PFSK-1 (cell line): ENCODE data around the gene TENT5C.

Source experiments
- FOXP2 ChIP-seq: optimal IDR thresholded peaks from 2 replicates; pipeline ENCODE3; 2011; ENCODE audit warnings: borderline replicate concordance, control low read depth, inconsistent platforms; ENCODE audit not compliant: insufficient read depth; ENCODE audit errors: extremely low read length, extremely low read depth
- POLR2AphosphoS5 ChIP-seq: IDR thresholded peaks from 2 replicates; pipeline ENCODE4 v1.6.1; 2012; ENCODE audit warnings: low read depth, mild to moderate bottlenecking, control low read depth, low read length, moderate library complexity
- TAF1 ChIP-seq: IDR thresholded peaks from 2 replicates; pipeline ENCODE4 v1.6.1; 2012; ENCODE audit warnings: low read length, control low read depth, borderline replicate concordance; ENCODE audit not compliant: insufficient read depth

DNA sequence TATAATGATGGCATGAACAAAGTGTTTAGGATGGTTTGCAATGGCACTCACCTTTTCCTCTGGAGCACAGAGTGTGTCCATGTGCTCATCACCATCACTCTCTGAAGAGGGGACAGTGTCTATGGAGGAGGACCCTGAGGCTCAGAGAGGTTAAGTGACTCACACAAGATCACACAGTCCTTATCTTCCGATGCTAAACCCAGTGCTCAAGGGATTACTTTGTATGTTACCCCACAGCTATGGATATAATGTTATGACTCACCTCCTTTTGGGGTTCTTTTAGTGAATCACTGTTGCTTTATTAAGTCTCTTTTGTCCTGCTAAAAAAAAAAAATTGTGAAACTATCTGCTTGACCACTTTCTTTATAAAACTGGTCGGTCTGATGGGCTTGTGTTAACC lies 67.6 kb downstream of the TENT5C start:
- TF ChIP-seq POLR2AphosphoS5: no peak
- no peak for TF ChIP-seq TAF1
- no peak for TF ChIP-seq FOXP2
